Cortex of kidney (tissue), 1 donor: ENCODE results near the gene OPCML.

Source experiments
- DNase-seq: peaks from one replicate; lab custom pipeline; 2025; lab: John Stamatoyannopoulos, UW

OPCML gene

GRCh38 chr11:132941024-132941646 is 591.2 kb downstream of the OPCML start:
- DNase-seq, result no peak

- no peak for DNase-seq
Measured at GRCh38 chr11:132937016-132937415, 595.3 kb downstream of the OPCML start.

GRCh38 chr11:132935383-132935782 is 596.9 kb downstream of the OPCML start:
- DNase-seq, result no peak

DNA sequence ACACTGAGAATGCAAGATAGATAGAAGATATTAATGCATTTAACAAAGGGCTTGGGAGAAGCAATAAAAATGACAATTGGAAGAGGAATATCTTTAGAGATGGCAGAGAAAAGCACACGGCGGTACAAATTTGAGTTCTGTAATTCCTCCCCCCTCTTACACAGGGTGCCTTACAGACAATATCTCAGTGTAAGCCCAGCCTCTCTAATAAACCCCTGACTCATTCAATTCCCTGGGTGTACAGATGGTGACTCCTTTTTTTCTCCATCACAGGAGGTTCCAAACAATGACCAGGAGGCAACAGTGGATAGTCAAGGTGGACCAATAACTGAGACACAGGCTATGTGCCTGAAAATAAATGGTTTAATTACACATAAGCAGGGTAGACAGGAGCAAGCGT is 598.6 kb downstream of the OPCML start:
- no peak for DNase-seq

- DNase-seq, result no peak
Measured at GRCh38 chr11:132925825-132926469, 606.4 kb downstream of the OPCML start.

GRCh38 chr11:132921597-132921996 is 610.7 kb downstream of the OPCML start:
- no peak for DNase-seq

- no peak for DNase-seq
Measured at GRCh38 chr11:132920451-132921096, 611.7 kb downstream of the OPCML start.

GRCh38 chr11:132914600-132914999 is 617.7 kb downstream of the OPCML start:
- no peak for DNase-seq

DNA sequence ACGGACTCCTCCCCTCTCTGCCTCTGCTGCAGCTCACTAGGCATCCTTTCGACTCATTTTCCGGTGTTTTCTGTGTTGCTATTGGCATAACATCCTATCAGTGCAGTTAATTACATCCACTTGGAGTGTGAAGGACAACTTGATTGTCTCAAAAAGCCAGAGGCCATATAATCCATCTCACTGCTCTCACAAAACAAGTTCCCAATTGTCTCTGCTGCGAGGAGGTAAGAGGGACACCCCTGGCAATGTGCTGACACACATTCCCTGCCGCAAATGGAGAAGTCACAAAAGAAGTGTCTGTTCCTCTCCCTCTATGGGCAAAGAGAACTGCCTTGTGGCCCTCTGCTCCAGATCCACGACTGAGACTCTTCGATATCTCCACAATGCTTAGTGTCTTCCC is 618.4 kb downstream of the OPCML start:
- no peak for DNase-seq

DNA sequence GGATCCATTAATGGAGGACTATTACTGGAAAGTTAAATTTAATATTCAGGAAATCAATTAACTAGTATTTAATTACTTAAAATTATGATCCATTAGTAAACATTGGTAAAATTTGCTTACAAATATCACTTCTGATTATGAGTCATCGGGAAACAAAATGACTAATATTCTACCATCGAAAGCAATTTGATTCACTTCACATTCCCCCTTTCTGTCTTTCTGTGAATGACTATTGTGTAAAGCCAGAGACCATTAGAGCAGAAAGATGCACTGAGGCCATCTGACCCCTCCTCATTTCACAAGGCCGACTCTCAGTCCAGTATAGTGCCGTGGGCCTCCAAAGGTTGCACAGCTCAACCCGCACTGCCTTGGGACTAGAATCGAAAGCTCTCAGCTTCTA is 619.0 kb downstream of the OPCML start:
- no peak for DNase-seq

- no peak for DNase-seq
Measured at GRCh38 chr11:132911186-132911585, 621.1 kb downstream of the OPCML start.

GRCh38 chr11:132910011-132910760 is 622.1 kb downstream of the OPCML start:
- no peak for DNase-seq

- DNase-seq, result no peak
Measured at GRCh38 chr11:132909021-132909606, 623.2 kb downstream of the OPCML start.

- no peak for DNase-seq
Measured at GRCh38 chr11:132908414-132908810, 623.9 kb downstream of the OPCML start.

DNA sequence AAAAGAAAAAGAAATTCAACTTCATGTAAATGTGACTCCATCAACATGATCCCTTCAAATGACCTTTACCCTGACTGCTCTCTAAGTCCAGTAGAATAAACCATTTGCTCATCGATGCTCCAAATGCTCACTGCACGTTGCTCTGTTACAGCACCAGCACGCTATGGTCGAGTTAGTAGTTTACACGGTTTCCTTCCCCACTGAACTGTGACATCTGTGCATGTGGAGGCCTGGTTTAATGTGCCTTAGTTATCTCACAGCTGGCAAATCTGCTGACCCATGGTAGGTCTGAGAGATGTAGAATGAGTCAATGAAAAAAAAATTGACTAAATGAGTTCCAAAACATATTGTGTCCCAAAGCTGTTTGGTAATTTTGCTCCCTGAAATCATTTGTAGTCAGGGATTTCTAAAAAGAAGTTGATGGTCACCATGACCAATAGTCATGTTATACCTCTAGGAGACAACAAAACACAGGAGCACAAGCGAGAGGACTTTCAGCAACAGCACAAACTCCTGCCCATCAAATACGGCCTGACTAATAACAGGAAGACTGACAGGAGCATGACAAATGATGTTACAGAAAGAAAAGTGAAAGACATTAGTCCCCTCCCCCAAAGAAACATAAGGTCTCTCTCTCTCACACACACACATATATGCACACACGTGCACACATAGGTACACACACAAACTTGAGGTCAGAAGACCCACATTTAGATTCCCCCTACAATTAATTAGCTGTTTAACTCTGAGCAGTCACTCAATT is 624.5 kb downstream of the OPCML start:
- DNase-seq, result no peak

- no peak for DNase-seq
Measured at GRCh38 chr11:132904607-132905006, 627.7 kb downstream of the OPCML start.

GRCh38 chr11:132904091-132904490 is 628.2 kb downstream of the OPCML start:
- DNase-seq, result no peak

GRCh38 chr11:132901638-132902471 is 630.4 kb downstream of the OPCML start:
- no peak for DNase-seq

- no peak for DNase-seq
Measured at GRCh38 chr11:132898676-132899075, 633.6 kb downstream of the OPCML start.

- DNase-seq, result no peak
Measured at GRCh38 chr11:132898021-132898420, 634.3 kb downstream of the OPCML start.

GRCh38 chr11:132895340-132895739 is 637.0 kb downstream of the OPCML start:
- no peak for DNase-seq
